ENCODE data around the gene HSD17B1. TPM values are rescaled to one million over a fixed set of nuclear protein-coding genes. Genes with fewer than 3 reads are reported as not detected.

HSD17B1 gene
- total RNA-seq, 2 donors from 2014 or later, result 0.14 to 2.8 TPM

GRCh38 chr17:42514867-42515266 lies 37.9 kb upstream of the HSD17B1 start:
- Histone ChIP-seq H3K27me3 (replicated peaks; ENCODE audit: insufficient read depth) (no peaks in the 10 kb centered on the region), H3K27ac (peak overlapping the region; percentile 2 to 35), H3K9me3 (no peaks in the 10 kb centered on the region), H3K4me1 (ENCODE audit: control insufficient read depth in 1 of 2, low read depth in 2 of 2) (peaks cover 46 to 86% of the 10 kb centered on the region in 2 donors), H3K36me3 (no peaks in the 10 kb centered on the region), H3K4me3 (no peak overlapping the region)
- DNase-seq (ENCODE audit: low spot score) (no peak), ATAC-seq (ENCODE audit: insufficient number of reproducible peaks, low FRiP score, low read depth) (no peak)
- no peak for TF ChIP-seq CTCF (IDR thresholded peaks at IDR 0.05)

- Histone ChIP-seq H3K27me3 (replicated peaks; ENCODE audit: insufficient read depth) (no peaks in the 10 kb centered on the region), H3K27ac (peak overlapping the region; percentile 96), H3K4me3 (no peak overlapping the region), H3K36me3 (no peaks in the 10 kb centered on the region), H3K9me3 (no peaks in the 10 kb centered on the region), H3K4me1 (ENCODE audit: control insufficient read depth in 1 of 2, low read depth in 2 of 2) (peaks cover 69 to 88% of the 10 kb centered on the region in 2 donors)
- ATAC-seq (ENCODE audit: insufficient number of reproducible peaks, low FRiP score, low read depth) (no peak), DNase-seq (ENCODE audit: low spot score) (peak; percentile 64)
- peak; percentile 95 for TF ChIP-seq CTCF (IDR thresholded peaks at IDR 0.05)
These were observed 35.2 kb upstream of the HSD17B1 start for GRCh38 chr17:42517516-42517915.

GRCh38 chr17:42518046-42518754 lies 34.5 kb upstream of the HSD17B1 start:
- DNase-seq (ENCODE audit: low spot score) (peak; percentile 80), ATAC-seq (ENCODE audit: insufficient number of reproducible peaks, low FRiP score, low read depth) (peak; percentile 52)
- TF ChIP-seq CTCF (IDR thresholded peaks at IDR 0.05), result no peak
- H3K36me3 ChIP-seq, result no peaks in the 10 kb centered on the region
- no peaks in the 10 kb centered on the region for H3K9me3 ChIP-seq
- H3K27ac ChIP-seq, result peak overlapping the region; percentile 96
- peak overlapping the region; percentile 9 for H3K4me3 ChIP-seq
- no peaks in the 10 kb centered on the region for H3K27me3 ChIP-seq (replicated peaks; ENCODE audit: insufficient read depth)
- H3K4me1 ChIP-seq (ENCODE audit: control insufficient read depth in 1 of 2, low read depth in 2 of 2), result peaks cover 69 to 88% of the 10 kb centered on the region in 2 donors

GRCh38 chr17:42518755-42519545 lies 33.8 kb upstream of the HSD17B1 start:
- DNase-seq (ENCODE audit: low spot score) (no peak), ATAC-seq (ENCODE audit: insufficient number of reproducible peaks, low FRiP score, low read depth) (no peak)
- Histone ChIP-seq H3K27ac (peak overlapping the region; percentile 96), H3K27me3 (replicated peaks; ENCODE audit: insufficient read depth) (no peaks in the 10 kb centered on the region), H3K4me3 (peak overlapping the region; percentile 9), H3K4me1 (ENCODE audit: control insufficient read depth in 1 of 2, low read depth in 2 of 2) (peaks cover 68 to 89% of the 10 kb centered on the region in 2 donors), H3K36me3 (no peaks in the 10 kb centered on the region), H3K9me3 (no peaks in the 10 kb centered on the region)
- TF ChIP-seq CTCF (IDR thresholded peaks at IDR 0.05), result no peak

All from thoracic aorta (tissue), 2 donors.